GM12878 (cell line): ENCODE results near the gene NFE2L2. TPM values are rescaled to one million over a fixed set of nuclear protein-coding genes. Genes with fewer than 3 reads are reported as not detected.
"Not testable (repeated sequence)": the region's sequence is repeated elsewhere in the genome, so short reads cannot be mapped to it uniquely, and the experiment has no call there.

Source experiments
- ATAC-seq: fragments of 200-7000 bp; cut with Tn5 transposase; 3 replicates; pipeline ENCODE4 v1.9.1; 2020; ENCODE audit warnings: mild to moderate bottlenecking, moderate library complexity
- BruUV-seq: library from RNA; stranded (reverse); fragments of 400-500 nt; replicated peaks from 2 replicates; lab custom pipeline; 2021; lab: Mats Ljungman, UMichigan
- CTCF ChIA-PET: fragments of 300-600 bp; sonication (Branson Sonifier 250); formaldehyde crosslinking; extraction: SDS; loops from one replicate; lab custom pipeline; 2021; ENCODE audit warnings: inconsistent platforms; lab: Yijun Ruan, JAX
- POLR2A ChIA-PET: fragments of 350-600 bp; formaldehyde crosslinking; extraction: SDS; loops from one replicate; lab custom pipeline; 2021; ENCODE audit warnings: inconsistent platforms; lab: Charles Lee
- RAD21 ChIA-PET: fragments of 300-600 bp; sonication (Branson Sonifier 250); formaldehyde crosslinking; loops from one replicate; lab custom pipeline; 2023; ENCODE audit warnings: antibody characterized with exemption; ENCODE audit not compliant: unreplicated experiment; lab: Charles Lee
- SMC1A ChIA-PET: fragments of 300-600 bp; sonication (Branson Sonifier 250); formaldehyde crosslinking; loops from one replicate; lab custom pipeline; 2023; ENCODE audit not compliant: unreplicated experiment, uncharacterized antibody; lab: Charles Lee
- DNase-seq: peaks from one replicate; pipeline ENCODE4 v3.0.0-alpha.2; 2011; ENCODE audit warnings: low read depth, low spot score
- FAIRE-seq: peaks from 3 replicates; lab custom pipeline; 2011; peaks lifted over from hg19 to GRCh38; lab: Jason Lieb, UNC
- H2AFZ ChIP-seq: 2 replicates; pipeline ENCODE4 v1.6.0; 2011; ENCODE audit warnings: low read depth, low read length, control low read depth; ENCODE audit not compliant: control insufficient read depth
- H3K27ac ChIP-seq: 2 replicates; pipeline ENCODE4 v1.5.1; 2011; ENCODE audit warnings: control low read depth; ENCODE audit not compliant: control insufficient read depth, insufficient read depth
- H3K27me3 ChIP-seq, 2 experiments: replicated peaks in 1 of 2; 2 replicates each; pipeline versions ENCODE4 v1.6.0 to v1.6.1; 2011; ENCODE audit warnings: low read length in 1 of 2; ENCODE audit not compliant: control insufficient read depth in 2 of 2, insufficient read depth in 2 of 2
- H3K36me3 ChIP-seq, 2 experiments: 2 replicates each; pipeline ENCODE4 v1.5.1; 2011; ENCODE audit warnings: low read length in 1 of 2; ENCODE audit not compliant: control insufficient read depth in 2 of 2, insufficient read depth in 2 of 2
- H3K4me1 ChIP-seq: 2 replicates; pipeline ENCODE4 v1.6.1; 2011; ENCODE audit warnings: mild to moderate bottlenecking, low read length, moderate library complexity, mixed read lengths; ENCODE audit not compliant: control insufficient read depth, insufficient read depth
- H3K4me2 ChIP-seq: 2 replicates; pipeline ENCODE4 v1.6.0; 2011; ENCODE audit warnings: control low read depth; ENCODE audit not compliant: control insufficient read depth, insufficient read depth
- H3K4me3 ChIP-seq: fragments of 200-600 bp; sonication (generic); 2 replicates; pipeline ENCODE4 v1.5.1; 2016
- H3K79me2 ChIP-seq: 2 replicates; pipeline ENCODE4 v1.6.0; 2011; ENCODE audit warnings: low read length; ENCODE audit not compliant: control insufficient read depth, insufficient read depth
- H3K9ac ChIP-seq: 2 replicates; pipeline ENCODE4 v1.8.0; 2011; ENCODE audit warnings: low read length, control low read depth, mixed read lengths; ENCODE audit not compliant: control insufficient read depth, insufficient read depth
- H3K9me3 ChIP-seq: replicated peaks from 3 replicates; pipeline ENCODE4 v1.5.1; 2011; ENCODE audit warnings: mild to moderate bottlenecking, low read length; ENCODE audit not compliant: control insufficient read depth, insufficient read depth
- H4K20me1 ChIP-seq: 2 replicates; pipeline ENCODE4 v1.6.0; 2011; ENCODE audit not compliant: control insufficient read depth, insufficient read depth
- ASH2L ChIP-seq: fragments of 300-600, 200-600 bp; sonication (generic); IDR thresholded peaks from 2 replicates; pipeline ENCODE4 v1.6.1; 2017; ENCODE audit warnings: low read depth, mild to moderate bottlenecking, borderline replicate concordance
- EED ChIP-seq: sonication (generic); IDR thresholded peaks from 2 replicates; pipeline ENCODE4 v1.6.1; 2016; ENCODE audit warnings: antibody characterized with exemption, low read depth
- ZBTB4 ChIP-seq: fragments of 450-650 bp; formaldehyde crosslinking; IDR thresholded peaks from 2 replicates; pipeline ENCODE4 v1.4.0; 2022; ENCODE audit warnings: mild to moderate bottlenecking, moderate library complexity
- WGBS: methylation state at CpG from one replicate; pipeline ENCODE4 v1.1.6; 2016; ENCODE audit warnings: low lambda C conversion rate; ENCODE audit not compliant: insufficient replicate concordance, insufficient coverage; ENCODE audit errors: missing lambda C conversion rate; 5-methylcytosine and 5-hydroxymethylcytosine counted together
- in situ Hi-C: fragments of 300-500 bp; cut with MboI; formaldehyde crosslinking; loops from 9 replicates; pipeline ENCODE4 v1.14.3; 2018; ENCODE audit warnings: mixed read lengths
- intact Hi-C: fragments of 100-400 bp; cut with micrococcal nuclease; formaldehyde crosslinking; loops from one replicate; pipeline ENCODE4 v1.14.2; 2022; ENCODE audit not compliant: unreplicated experiment
- polyA plus RNA-seq, 11 experiments: library from polyadenylated mRNA; depleted of rRNA in 4 of 11; unstranded in 6 of 11; stranded (reverse) in 5 of 11; fragments of >200 nt; fragmentation: Nextera tagmentation in 4 of 11; fragmentation: Illumina TruSeq in 1 of 11; extraction: Ambion mirVana in 4 of 11; extraction: Trizol in 1 of 11; gene quantifications; 1 replicate in 1 of 11; 2 replicates in 10 of 11; pipeline versions ENCODE4 v1.2.1 to v1.2.3, GENCODE V29; 2011 to 2016; ENCODE audit warnings: inconsistent platforms in 2 of 11, missing spikeins in 2 of 11, low read depth in 1 of 11
- total RNA-seq, 4 experiments: library from RNA; depleted of rRNA in 3 of 4; stranded (reverse); fragments of >200 nt in 3 of 4; fragmentation: Illumina TruSeq in 1 of 4; extraction: Trizol in 1 of 4; gene quantifications; 2 replicates each; pipeline versions ENCODE4 v1.2.1 to v1.2.3, GENCODE V29; 2013 to 2021

The NFE2L2 gene
- total and polyA plus RNA-seq, 10 of the 15 experiments (the other 5 are each of a cell fraction or from before 2014, with no cell fraction given), result 18.4 to 69.8 (median 37.1) TPM

GRCh38 chr2:177268187-177268871 is 3.8 kb upstream of the NFE2L2 start (continued):
- no peak for TF ChIP-seq ZBTB4
- TF ChIP-seq ASH2L, result no peak
- TF ChIP-seq EED, result no peak

- WGBS, result 98% methylated on average over 8 of the region's 8 CpGs
- DNase-seq, H3K9ac ChIP-seq, in situ Hi-C loops, H3K9me3 ChIP-seq, H3K36me3 ChIP-seq, H3K4me3 ChIP-seq, FAIRE-seq, H3K4me2 ChIP-seq, H2AFZ ChIP-seq, ATAC-seq, H3K27me3 ChIP-seq, H4K20me1 ChIP-seq, H3K27ac ChIP-seq, BruUV-seq: not testable (repeated sequence)
- intact Hi-C loops, result loop anchor here (10.0 kb wide), 1 partner anchor 128 kb away; the partner anchor contains the start of gene AGPS
- Histone ChIP-seq H3K79me2 (peaks cover 25% of the 10 kb centered on the region), H3K4me1 (peaks cover 12% of the 10 kb centered on the region)
- SMC1A ChIA-PET, result interaction anchor here (1.7 to 8.5 kb wide), 7 partner anchors 10 to 103 kb away, joined by 3 to 140 read pairs (median 11); partner anchors contain the start of gene HNRNPA3
- RAD21 ChIA-PET, result interaction anchor here (0.7 to 6.2 kb wide), 5 partner anchors 22 to 496 kb away, joined by 3 to 166 read pairs (median 32); no protein-coding TSS in a partner anchor
- POLR2A ChIA-PET, result interaction anchor here (1.0 to 4.8 kb wide), 2 partner anchors 102 kb away, joined by 3 to 74 read pairs; no protein-coding TSS in a partner anchor
- CTCF ChIA-PET, result interaction anchor here (1.5 to 14.2 kb wide), 8 partner anchors 10 to 103 kb away, joined by 4 to 213 read pairs (median 28); no protein-coding TSS in a partner anchor
These were observed 2.4 kb upstream of the NFE2L2 start for GRCh38 chr2:177266955-177267354.
